ENCODE results near the gene ENOX1. TPM values are rescaled to one million over a fixed set of nuclear protein-coding genes. Genes with fewer than 3 reads are reported as not detected.
A peak's percentile ranks its signal among the peaks of the same experiment; 100 is the strongest.

ENOX1 gene
- total RNA-seq, 1 donor from 2014 or later = 9.7 TPM

DNA sequence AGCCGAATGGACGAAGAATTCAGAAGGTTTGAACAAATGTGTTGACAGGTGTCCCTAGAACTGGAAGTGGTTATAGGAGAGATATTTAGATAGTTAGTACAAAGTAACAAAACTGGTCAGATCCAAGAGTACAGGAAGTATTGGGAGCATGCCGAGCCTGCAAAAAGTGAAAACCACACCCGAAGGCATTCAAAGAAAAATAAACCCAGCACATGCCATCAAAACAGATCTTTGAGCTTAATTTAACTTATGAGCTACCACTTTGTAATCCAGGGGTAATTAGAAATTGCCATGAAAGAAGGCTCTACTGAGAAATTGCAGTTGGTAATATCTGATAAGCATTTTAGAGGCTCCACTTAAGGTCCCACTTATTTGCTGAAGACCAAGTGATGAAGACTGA is 549.2 kb downstream of the ENOX1 start:
- no peak for DNase-seq

DNA sequence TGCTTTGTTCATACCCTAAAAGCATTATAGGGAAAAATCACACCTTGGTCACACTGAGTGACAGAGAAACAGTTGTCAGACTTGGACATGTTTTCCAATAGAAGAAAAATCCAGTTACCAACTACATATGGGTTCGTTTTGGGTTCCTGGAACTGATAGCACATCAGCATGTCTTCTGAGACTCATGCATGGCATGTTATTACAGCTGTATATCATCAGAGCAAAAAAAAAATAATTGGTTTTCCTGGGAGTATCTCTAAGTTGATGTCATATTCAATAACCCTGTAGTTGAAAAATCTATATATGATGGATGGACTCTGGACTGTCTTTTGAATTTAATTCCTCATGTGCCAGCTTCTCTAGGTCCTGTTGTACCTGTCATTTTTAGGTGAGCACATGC is 551.7 kb downstream of the ENOX1 start:
- DNase-seq = no peak

GRCh38 chr13:43232873-43233265 is 553.9 kb downstream of the ENOX1 start:
- peak; percentile 91 for DNase-seq

GRCh38 chr13:43232144-43232872 is 554.5 kb downstream of the ENOX1 start:
- peak; percentile 59 for DNase-seq

- no peak for DNase-seq
Observed at GRCh38 chr13:43230989-43231388, 555.8 kb downstream of the ENOX1 start.

DNA sequence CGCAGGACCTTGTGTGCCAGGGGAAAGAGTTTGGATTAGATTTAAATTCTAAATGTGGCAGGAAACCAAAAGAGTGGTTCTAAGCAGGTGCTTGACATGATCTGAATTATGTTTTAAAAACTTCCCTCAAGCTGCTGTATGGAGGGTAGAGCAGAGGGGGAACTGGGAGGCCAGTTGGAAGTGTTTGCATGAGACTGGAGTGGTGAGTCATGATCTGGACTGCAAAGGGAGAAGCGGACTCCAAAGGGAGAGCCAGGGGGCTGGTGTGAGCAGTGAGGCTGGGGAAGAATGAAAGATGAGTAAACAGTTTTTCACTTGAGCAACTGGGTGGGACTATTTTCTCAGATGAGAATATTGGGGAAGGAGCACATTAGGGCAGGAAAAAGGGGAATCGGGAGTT is 557.3 kb downstream of the ENOX1 start:
- DNase-seq = no peak

GRCh38 chr13:43227721-43228120 is 559.1 kb downstream of the ENOX1 start:
- no peak for DNase-seq

GRCh38 chr13:43223216-43223615 is 563.6 kb downstream of the ENOX1 start:
- no peak for DNase-seq

DNA sequence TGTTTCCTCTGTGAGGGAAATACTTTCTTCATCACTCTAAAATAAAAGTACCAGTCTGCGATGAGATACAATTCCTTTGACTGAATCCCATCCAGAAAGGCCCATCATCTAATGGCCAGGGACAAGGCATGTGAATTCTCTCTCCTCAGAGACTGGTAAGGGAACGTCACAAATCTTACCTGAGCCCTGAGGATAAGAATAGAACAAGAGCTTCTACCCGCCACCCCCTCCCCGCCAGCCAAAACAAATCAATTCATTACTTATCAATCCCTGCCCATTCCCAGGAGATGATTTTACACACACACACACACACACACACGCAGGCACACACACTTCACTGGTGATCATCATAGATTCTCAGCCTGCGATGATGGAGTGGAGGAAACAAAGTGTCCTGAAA is 564.7 kb downstream of the ENOX1 start:
- DNase-seq = no peak

GRCh38 chr13:43221611-43222010 is 565.2 kb downstream of the ENOX1 start:
- DNase-seq = no peak

GRCh38 chr13:43220873-43221595 is 565.7 kb downstream of the ENOX1 start:
- no peak for DNase-seq

- no peak for DNase-seq
Observed at GRCh38 chr13:43214124-43214523, 572.6 kb downstream of the ENOX1 start.

DNA sequence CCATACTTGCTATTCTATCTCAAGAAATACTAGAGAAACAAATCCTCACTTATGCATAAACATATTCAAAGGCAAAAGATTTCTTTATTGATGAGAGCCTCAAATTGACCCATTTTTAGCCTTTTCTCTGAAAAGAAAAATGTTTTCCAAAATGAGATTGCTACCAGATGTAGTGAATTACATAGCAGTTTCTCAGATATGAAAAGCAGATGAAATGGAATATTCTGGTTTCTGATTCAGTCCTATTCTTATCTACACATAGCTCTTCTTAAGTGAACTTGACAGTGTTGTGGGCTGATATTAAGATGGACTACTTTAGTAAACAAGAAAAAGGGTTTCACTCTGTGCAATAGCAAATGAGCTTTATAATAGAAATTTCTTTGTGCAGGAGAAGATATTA is 579.9 kb downstream of the ENOX1 start:
- DNase-seq = peak; percentile 63

- DNase-seq = peak; percentile 19
Observed at GRCh38 chr13:43205416-43205815, 581.4 kb downstream of the ENOX1 start.

DNA sequence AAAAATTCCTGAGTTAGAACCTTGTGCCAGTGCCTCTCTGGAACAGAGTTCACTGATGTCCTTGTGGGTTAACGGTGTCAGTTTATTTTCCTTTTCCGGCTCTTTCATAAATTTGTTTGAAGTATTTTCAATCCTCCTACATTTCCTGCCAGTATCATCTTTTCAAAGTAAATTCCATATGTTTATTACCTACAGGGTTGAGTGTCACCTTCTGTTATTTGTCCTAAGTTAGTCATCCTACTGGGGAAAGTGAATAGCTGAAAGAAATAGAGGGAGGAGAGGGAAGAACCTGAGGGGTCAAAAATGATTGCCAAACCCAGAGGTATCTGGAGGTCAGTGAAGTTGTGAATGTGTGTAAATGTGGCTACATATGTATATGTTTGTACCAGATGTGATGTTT is 582.2 kb downstream of the ENOX1 start:
- no peak for DNase-seq

- DNase-seq = no peak
Observed at GRCh38 chr13:43203781-43204180, 583.0 kb downstream of the ENOX1 start.

DNA sequence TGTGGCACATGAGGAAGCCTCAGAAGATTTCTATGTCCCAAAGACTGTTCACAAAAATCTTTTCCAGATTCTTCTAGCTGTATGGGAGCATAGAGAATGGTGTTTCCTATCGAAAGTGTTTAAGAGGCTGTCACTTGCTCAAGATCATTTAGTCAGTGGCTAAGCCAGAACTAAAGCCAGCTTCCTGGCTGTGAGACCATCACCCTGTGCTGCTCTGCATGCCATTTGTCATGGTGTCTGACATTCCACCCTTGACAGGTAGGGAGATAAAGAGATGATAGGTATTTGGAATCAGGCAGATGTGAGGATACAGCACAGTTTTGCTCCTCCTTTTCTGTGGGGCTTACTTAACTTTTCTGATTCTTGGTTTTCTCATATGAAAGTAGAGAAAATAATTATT is 586.0 kb downstream of the ENOX1 start:
- no peak for DNase-seq

- no peak for DNase-seq
Observed at GRCh38 chr13:43200307-43200706, 586.5 kb downstream of the ENOX1 start.

- DNase-seq = peak; percentile 53
Observed at GRCh38 chr13:43196750-43197370, 589.9 kb downstream of the ENOX1 start.

GRCh38 chr13:43196086-43196621 is 590.6 kb downstream of the ENOX1 start:
- DNase-seq = peak; percentile 4

- DNase-seq = no peak
Observed at GRCh38 chr13:43195551-43195950, 591.2 kb downstream of the ENOX1 start.

DNA sequence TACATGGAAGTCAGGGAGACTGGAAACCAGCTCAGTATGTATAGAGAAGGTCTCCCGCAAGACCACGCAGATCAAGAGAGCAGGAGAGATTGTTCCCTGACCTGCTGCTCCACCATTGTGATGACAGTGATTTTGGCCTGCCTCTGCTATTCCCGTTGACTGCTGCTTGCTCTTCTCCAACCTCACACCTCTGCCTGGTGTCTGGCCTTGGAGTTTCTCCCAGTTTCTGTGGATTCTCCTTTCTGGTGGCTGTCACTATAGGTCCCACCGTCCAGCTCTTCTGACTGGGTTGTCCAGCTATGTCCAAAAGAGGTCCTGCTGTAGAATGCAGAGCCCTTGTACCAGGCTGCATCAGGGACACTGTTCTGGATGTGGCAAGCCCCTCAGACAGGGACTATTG is 591.7 kb downstream of the ENOX1 start:
- no peak for DNase-seq

GRCh38 chr13:43193789-43194420 is 592.9 kb downstream of the ENOX1 start:
- DNase-seq = no peak

All from skin of body (tissue), 2 donors.